A549 (cell line): ENCODE data around the gene PRUNE2.

Experiments
- MAZ ChIP-seq: fragments of 150-350 bp; IDR thresholded peaks from 2 replicates; pipeline ENCODE4 v1.6.1; 2014; ENCODE audit warnings: antibody characterized with exemption, low read depth, low read length, borderline replicate concordance
- TF ChIP-seq, protein P1 (sequence below): fragments of >200 bp; sonication (Bioruptor Twin); formaldehyde crosslinking; IDR thresholded peaks from 3 replicates; pipeline ENCODE4 v1.5.1; 2016

DNA sequence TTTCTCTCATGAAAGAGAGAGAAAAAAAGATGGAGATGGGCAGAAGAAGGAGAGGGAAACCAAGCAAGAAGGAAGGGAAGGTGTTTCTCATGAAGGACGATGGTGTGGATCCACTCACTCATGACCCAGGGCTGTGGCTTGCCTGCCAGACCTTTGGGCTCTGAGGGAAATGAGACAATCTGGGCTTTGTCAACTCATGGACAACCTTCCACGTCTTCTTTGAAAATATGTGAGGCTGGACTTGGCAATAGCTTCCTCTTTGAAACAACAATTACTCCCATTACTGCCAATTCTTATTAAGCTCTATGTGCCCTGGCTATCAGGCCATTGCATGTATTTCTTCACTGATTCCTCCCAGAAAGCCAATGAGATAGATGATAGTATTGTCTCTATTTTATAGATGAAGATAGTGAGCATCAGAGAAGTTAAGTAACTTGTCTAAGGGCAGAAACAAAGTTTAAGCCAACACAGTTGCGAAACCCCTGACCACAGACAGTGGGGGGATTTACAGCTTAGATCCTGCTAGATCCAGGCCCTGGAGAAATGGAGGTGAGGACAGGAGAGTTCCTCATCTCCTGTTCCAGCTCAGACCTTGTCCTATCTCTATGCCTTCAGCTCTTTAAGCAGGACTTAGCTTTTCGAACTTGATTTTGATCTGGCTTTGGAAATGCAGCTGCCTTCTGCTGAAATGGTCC, 314.5 kb downstream of the PRUNE2 start:
- TF ChIP-seq, protein P1, sequence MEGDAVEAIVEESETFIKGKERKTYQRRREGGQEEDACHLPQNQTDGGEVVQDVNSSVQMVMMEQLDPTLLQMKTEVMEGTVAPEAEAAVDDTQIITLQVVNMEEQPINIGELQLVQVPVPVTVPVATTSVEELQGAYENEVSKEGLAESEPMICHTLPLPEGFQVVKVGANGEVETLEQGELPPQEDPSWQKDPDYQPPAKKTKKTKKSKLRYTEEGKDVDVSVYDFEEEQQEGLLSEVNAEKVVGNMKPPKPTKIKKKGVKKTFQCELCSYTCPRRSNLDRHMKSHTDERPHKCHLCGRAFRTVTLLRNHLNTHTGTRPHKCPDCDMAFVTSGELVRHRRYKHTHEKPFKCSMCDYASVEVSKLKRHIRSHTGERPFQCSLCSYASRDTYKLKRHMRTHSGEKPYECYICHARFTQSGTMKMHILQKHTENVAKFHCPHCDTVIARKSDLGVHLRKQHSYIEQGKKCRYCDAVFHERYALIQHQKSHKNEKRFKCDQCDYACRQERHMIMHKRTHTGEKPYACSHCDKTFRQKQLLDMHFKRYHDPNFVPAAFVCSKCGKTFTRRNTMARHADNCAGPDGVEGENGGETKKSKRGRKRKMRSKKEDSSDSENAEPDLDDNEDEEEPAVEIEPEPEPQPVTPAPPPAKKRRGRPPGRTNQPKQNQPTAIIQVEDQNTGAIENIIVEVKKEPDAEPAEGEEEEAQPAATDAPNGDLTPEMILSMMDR: no peak
- TF ChIP-seq MAZ: no peak
